ENCODE data around the gene ZDHHC6. TPM values are rescaled to one million over a fixed set of nuclear protein-coding genes. Genes with fewer than 3 reads are reported as not detected.

Gene ZDHHC6, protein sequence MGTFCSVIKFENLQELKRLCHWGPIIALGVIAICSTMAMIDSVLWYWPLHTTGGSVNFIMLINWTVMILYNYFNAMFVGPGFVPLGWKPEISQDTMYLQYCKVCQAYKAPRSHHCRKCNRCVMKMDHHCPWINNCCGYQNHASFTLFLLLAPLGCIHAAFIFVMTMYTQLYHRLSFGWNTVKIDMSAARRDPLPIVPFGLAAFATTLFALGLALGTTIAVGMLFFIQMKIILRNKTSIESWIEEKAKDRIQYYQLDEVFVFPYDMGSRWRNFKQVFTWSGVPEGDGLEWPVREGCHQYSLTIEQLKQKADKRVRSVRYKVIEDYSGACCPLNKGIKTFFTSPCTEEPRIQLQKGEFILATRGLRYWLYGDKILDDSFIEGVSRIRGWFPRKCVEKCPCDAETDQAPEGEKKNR
- total RNA-seq = 24.2 and 31.9 TPM in 2 replicates

DNA sequence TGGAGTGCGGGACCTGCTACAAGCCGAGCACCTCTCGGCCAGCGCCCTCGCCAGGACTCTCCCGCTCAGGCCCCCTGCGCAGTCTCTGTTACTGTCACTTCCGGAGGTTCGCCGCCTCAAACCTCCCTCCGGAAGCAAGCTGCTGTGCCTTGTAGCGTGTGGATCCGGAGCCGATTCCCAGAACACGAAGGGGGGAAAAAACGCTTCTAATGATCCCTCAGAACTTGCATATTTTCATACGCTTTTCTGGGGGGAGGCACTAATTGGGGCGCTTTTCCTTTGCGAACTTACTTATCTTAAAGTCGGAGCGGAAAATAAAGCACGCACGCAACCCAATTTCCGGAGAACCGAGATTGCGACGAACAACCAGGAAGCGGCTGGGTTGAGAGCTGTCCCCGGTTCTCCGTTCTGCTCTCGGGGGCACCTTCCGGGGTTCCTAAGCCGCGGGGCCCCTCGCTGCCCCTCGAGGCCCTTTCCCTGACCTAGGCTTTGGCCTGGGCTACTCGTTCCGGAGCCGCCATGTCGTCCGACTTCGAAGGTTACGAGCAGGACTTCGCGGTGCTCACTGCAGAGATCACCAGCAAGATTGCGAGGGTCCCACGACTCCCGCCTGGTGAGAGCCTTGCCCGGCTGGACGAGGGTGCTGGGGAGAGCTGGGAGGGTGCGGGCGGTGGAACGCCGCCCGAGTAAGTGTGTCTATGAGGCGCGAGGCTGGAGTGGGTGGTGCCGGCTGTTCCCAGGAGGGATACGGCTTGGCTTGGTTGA is at the start of gene ZDHHC6, which contains the start of gene VTI1A:
Gene ZDHHC6, minus strand, starts transcription at position 60 of the 765 bp plus-strand sequence. CDS start 1,478 bp downstream, outside the sequence.
Gene VTI1A, plus strand, starts transcription at position 361 of the 765 bp plus-strand sequence. Its CDS starts 159 bp downstream, at position 520.

Other genes with a start within 250 kb of the ZDHHC6 start
- gene TECTB, start 163.5 kb downstream of the ZDHHC6 start, total RNA-seq = under 0.01 and 0.13 TPM in 2 replicates
- 1.0 and 1.4 TPM in 2 replicates for gene ACSL5, start 72.8 kb downstream of the ZDHHC6 start, total RNA-seq
- gene VTI1A, start 301 bp upstream of the ZDHHC6 start, total RNA-seq = 24.2 and 28.5 TPM in 2 replicates

Data from smooth muscle cell of the pulmonary artery (primary cell).